Activated CD8-positive, alpha-beta memory T cell treated with anti-CD3 and anti-CD28 coated beads, Interleukin-2, amount 10 ng/mL, durations not matched to agents 7 days and 5 days (primary cell): ENCODE measurements around the gene ISG20L2. TPM values are rescaled to one million over a fixed set of nuclear protein-coding genes. Genes with fewer than 3 reads are reported as not detected.

ENCODE experiments used
- ATAC-seq: fragments of 150-1000 bp; cut with Tn5 transposase; one replicate; pipeline ENCODE4 v1.10.0; 2021; ENCODE audit warnings: moderate library complexity
- CTCF ChIA-PET: fragments of 350-600 bp; sonication (Branson Sonifier 250); formaldehyde crosslinking; loops from one replicate; lab custom pipeline; 2021; ENCODE audit warnings: antibody characterized with exemption; lab: Charles Lee
- DNase-seq: peaks from one replicate; pipeline ENCODE4 v3.0.0-alpha.2; 2020
- H3K27ac Mint-ChIP-seq: one replicate; pipeline ENCODE4 v1.8.0; 2021; ENCODE audit warnings: mild to moderate bottlenecking, mixed read lengths
- H3K27me3 Mint-ChIP-seq: one replicate; pipeline ENCODE4 v1.8.0; 2021; ENCODE audit warnings: mixed read lengths
- H3K36me3 Mint-ChIP-seq: one replicate; pipeline ENCODE4 v1.8.0; 2021; ENCODE audit warnings: mild to moderate bottlenecking, mixed read lengths
- H3K4me1 Mint-ChIP-seq: one replicate; pipeline ENCODE4 v1.8.0; 2021; ENCODE audit warnings: mixed read lengths
- H3K4me3 Mint-ChIP-seq: one replicate; pipeline ENCODE4 v1.8.0; 2021; ENCODE audit warnings: mild to moderate bottlenecking, moderate library complexity, mixed read lengths
- H3K9me3 Mint-ChIP-seq: one replicate; pipeline ENCODE4 v1.8.0; 2022; ENCODE audit warnings: low read depth, mixed read lengths
- total RNA-seq, 2 experiments: library from RNA; stranded (reverse); gene quantifications; one replicate each; pipeline ENCODE4 v1.2.3, GENCODE V29; 2021

The ISG20L2 gene
- total RNA-seq, 2 experiments from 2014 or later, result 56.0 to 70.3 TPM

- DNase-seq, result peak; percentile 77
- CTCF ChIA-PET, result interaction anchor here (0.7 to 14.8 kb wide), 17 partner anchors 19 to 208 kb away, joined by 3 to 286 read pairs (median 3); partner anchors contain the start of genes CRABP2, HAPLN2, INSRR and ISG20L2
- ATAC-seq, result peak; percentile 85
- Mint-ChIP-seq H3K27me3 (peaks cover 52% of the 10 kb centered on the region), H3K9me3 (no peaks in the 10 kb centered on the region), H3K27ac (peak overlapping the region; percentile 24), H3K4me1 (peaks cover 25% of the 10 kb centered on the region), H3K36me3 (no peaks in the 10 kb centered on the region), H3K4me3 (no peak overlapping the region)
Observed at GRCh38 chr1:156684227-156684782, 44.3 kb downstream of the ISG20L2 start.

- Mint-ChIP-seq H3K27me3 (peaks cover 61% of the 10 kb centered on the region), H3K4me1 (peaks cover 27% of the 10 kb centered on the region), H3K36me3 (no peaks in the 10 kb centered on the region), H3K4me3 (no peak overlapping the region), H3K27ac (no peak overlapping the region), H3K9me3 (no peaks in the 10 kb centered on the region)
- DNase-seq, result no peak
- CTCF ChIA-PET, result interaction anchor here (1.1 to 14.8 kb wide), 10 partner anchors 9 to 156 kb away, joined by 3 to 185 read pairs (median 4); partner anchors contain the start of gene CRABP2
- no peak for ATAC-seq
Observed at GRCh38 chr1:156682166-156682890, 46.2 kb downstream of the ISG20L2 start.

GRCh38 chr1:156681196-156681960 lies 47.2 kb downstream of the ISG20L2 start:
- Mint-ChIP-seq H3K9me3 (no peaks in the 10 kb centered on the region), H3K36me3 (no peaks in the 10 kb centered on the region), H3K27ac (no peak overlapping the region), H3K4me1 (peaks cover 28% of the 10 kb centered on the region), H3K27me3 (peaks cover 68% of the 10 kb centered on the region), H3K4me3 (no peak overlapping the region)
- DNase-seq (no peak), ATAC-seq (no peak)
- CTCF ChIA-PET, result interaction anchor here (1.2 to 14.8 kb wide), 8 partner anchors 16 to 56 kb away, joined by 3 to 185 read pairs (median 8); partner anchors contain the start of gene CRABP2

GRCh38 chr1:156680056-156680455 lies 48.5 kb downstream of the ISG20L2 start:
- no peak for DNase-seq
- Mint-ChIP-seq H3K27me3 (peaks cover 78% of the 10 kb centered on the region), H3K36me3 (no peaks in the 10 kb centered on the region), H3K27ac (no peak overlapping the region), H3K4me3 (no peak overlapping the region), H3K4me1 (peaks cover 26% of the 10 kb centered on the region), H3K9me3 (no peaks in the 10 kb centered on the region)
- CTCF ChIA-PET, result interaction anchor here (1.4 to 14.8 kb wide), 7 partner anchors 9 to 234 kb away, joined by 3 to 185 read pairs (median 25); partner anchors contain the start of gene CRABP2
- no peak for ATAC-seq

- peaks cover 7% of the 10 kb centered on the region for H3K4me1 Mint-ChIP-seq
Observed at GRCh38 chr1:156677616-156678596, 50.7 kb downstream of the ISG20L2 start.

GRCh38 chr1:156676820-156677615 lies 51.5 kb downstream of the ISG20L2 start, which contains the start of gene NES:
Gene NES (minus strand): TSS chr1:156677407. CDS start chr1:156677264, 143 bp downstream.
- ATAC-seq (no peak), DNase-seq (no peak)
- H3K4me1 Mint-ChIP-seq, result peaks cover 7% of the 10 kb centered on the region
- H3K9me3 Mint-ChIP-seq, result no peaks in the 10 kb centered on the region
- CTCF ChIA-PET, result interaction anchor here (0.8 to 14.8 kb wide), 12 partner anchors 12 to 125 kb away, joined by 3 to 185 read pairs (median 7); partner anchors contain the start of genes BCAN and CRABP2
- no peak within 1 kb of the TSS for H3K27ac Mint-ChIP-seq
- no peaks in the 10 kb centered on the region for H3K36me3 Mint-ChIP-seq
- H3K4me3 Mint-ChIP-seq, result no peak within 1 kb of the TSS
- peaks cover 93% of the 10 kb centered on the region for H3K27me3 Mint-ChIP-seq

More at GRCh38 chr1:156677616-156678596, 50.7 kb downstream of the ISG20L2 start:
- Mint-ChIP-seq H3K4me3 (no peak overlapping the region), H3K36me3 (no peaks in the 10 kb centered on the region), H3K27me3 (peaks cover 88% of the 10 kb centered on the region), H3K27ac (no peak overlapping the region), H3K9me3 (no peaks in the 10 kb centered on the region)
- CTCF ChIA-PET, result interaction anchor here (0.7 to 14.8 kb wide), 15 partner anchors 11 to 251 kb away, joined by 3 to 185 read pairs (median 5); partner anchors contain the start of genes BCAN, CRABP2 and HAPLN2
- ATAC-seq (peak; percentile 31), DNase-seq (no peak)

GRCh38 chr1:156676114-156676819 lies 52.3 kb downstream of the ISG20L2 start:
- no peaks in the 10 kb centered on the region for H3K9me3 Mint-ChIP-seq
- H3K4me1 Mint-ChIP-seq, result peaks cover 7% of the 10 kb centered on the region
- no peak overlapping the region for H3K4me3 Mint-ChIP-seq
- DNase-seq, result no peak
- peaks cover 93% of the 10 kb centered on the region for H3K27me3 Mint-ChIP-seq
- no peak overlapping the region for H3K27ac Mint-ChIP-seq
- no peaks in the 10 kb centered on the region for H3K36me3 Mint-ChIP-seq
- CTCF ChIA-PET, result interaction anchor here (0.8 to 14.8 kb wide), 9 partner anchors 11 to 125 kb away, joined by 3 to 185 read pairs (median 12); partner anchors contain the start of gene CRABP2
- ATAC-seq, result no peak

GRCh38 chr1:156675210-156676113 lies 53.1 kb downstream of the ISG20L2 start:
- Mint-ChIP-seq H3K4me3 (no peak overlapping the region), H3K36me3 (no peaks in the 10 kb centered on the region), H3K27me3 (peaks cover 89% of the 10 kb centered on the region), H3K9me3 (no peaks in the 10 kb centered on the region), H3K4me1 (peaks cover 7% of the 10 kb centered on the region), H3K27ac (no peak overlapping the region)
- CTCF ChIA-PET, result interaction anchor here (0.9 to 14.8 kb wide), 7 partner anchors 14 to 55 kb away, joined by 4 to 185 read pairs (median 25); partner anchors contain the start of gene CRABP2
- ATAC-seq, result no peak
- DNase-seq, result no peak

- Mint-ChIP-seq H3K4me1 (peaks cover 7% of the 10 kb centered on the region), H3K36me3 (no peaks in the 10 kb centered on the region), H3K27me3 (peaks cover 71% of the 10 kb centered on the region), H3K27ac (no peak overlapping the region), H3K9me3 (no peaks in the 10 kb centered on the region), H3K4me3 (no peak overlapping the region)
- CTCF ChIA-PET, result interaction anchor here (0.7 to 14.8 kb wide), 3 partner anchors 16 to 49 kb away, joined by 3 to 170 read pairs (median 82); no protein-coding TSS in a partner anchor
- DNase-seq (no peak), ATAC-seq (no peak)
Observed at GRCh38 chr1:156673387-156674121, 55.0 kb downstream of the ISG20L2 start.
